Neural cell (in vitro differentiated cells): ENCODE measurements around the gene RSF1. TPM values are rescaled to one million over a fixed set of nuclear protein-coding genes. Genes with fewer than 3 reads are reported as not detected.

Source experiments
- H2AFZ ChIP-seq: fragments of 200-600, 300-800 bp; sonication (generic), shearing (Covaris generic); 2 replicates; pipeline ENCODE4 v1.6.0; 2014; ENCODE audit warnings: low read depth, mild to moderate bottlenecking, antibody characterized with exemption, low read length, moderate library complexity
- H3F3A ChIP-seq: fragments of 200-600 bp; shearing (Covaris generic); 2 replicates; pipeline ENCODE4 v1.6.1; 2016; ENCODE audit warnings: mild to moderate bottlenecking, moderate library complexity, mixed read lengths, antibody characterized with exemption, low read length; ENCODE audit not compliant: insufficient read depth, poor library complexity, severe bottlenecking
- H3K27ac ChIP-seq: fragments of 200-600, 300-800 bp; sonication (generic), shearing (Covaris generic); 2 replicates; pipeline ENCODE4 v1.5.1; 2014; ENCODE audit warnings: mild to moderate bottlenecking, low read length, moderate library complexity
- H3K27me3 ChIP-seq: fragments of 300-800, 200-600 bp; sonication (generic), shearing (Covaris generic); 2 replicates; pipeline ENCODE4 v1.6.0; 2014; ENCODE audit warnings: mild to moderate bottlenecking, low read depth, low read length, moderate library complexity; ENCODE audit not compliant: insufficient read depth
- H3K36me3 ChIP-seq: fragments of 300-800, 200-600 bp; sonication (generic), shearing (Covaris generic); 2 replicates; pipeline ENCODE4 v1.5.1; 2014; ENCODE audit warnings: mild to moderate bottlenecking, antibody characterized with exemption, low read length, moderate library complexity; ENCODE audit not compliant: insufficient read depth
- H3K4me2 ChIP-seq: fragments of 300-800, 200-600 bp; sonication (generic), shearing (Covaris generic); 2 replicates; pipeline ENCODE4 v1.6.0; 2014; ENCODE audit warnings: mild to moderate bottlenecking, low read length
- H3K4me3 ChIP-seq: fragments of 300-800, 200-600 bp; sonication (generic), shearing (Covaris generic); 2 replicates; pipeline ENCODE4 v1.5.1; 2014; ENCODE audit warnings: mild to moderate bottlenecking, low read length, moderate library complexity
- H3K79me2 ChIP-seq: fragments of 200-600 bp; shearing (Covaris generic); replicated peaks from 2 replicates; pipeline ENCODE4 v1.6.0; 2014; ENCODE audit warnings: mild to moderate bottlenecking, low read length, moderate library complexity; ENCODE audit not compliant: insufficient read depth
- H3K9ac ChIP-seq: fragments of 300-800, 200-600 bp; sonication (generic), shearing (Covaris generic); 2 replicates; pipeline ENCODE4 v1.6.1; 2016; ENCODE audit warnings: mild to moderate bottlenecking, low read length, mixed read lengths
- H3K9me2 ChIP-seq: fragments of 200-600 bp; shearing (Covaris generic); 2 replicates; pipeline ENCODE4 v1.6.1; 2016; ENCODE audit warnings: mild to moderate bottlenecking, low read length, mixed read lengths; ENCODE audit not compliant: insufficient read depth
- H3K9me3 ChIP-seq: fragments of 200-600, 300-800 bp; sonication (generic), shearing (Covaris generic); 2 replicates; pipeline ENCODE4 v1.6.1; 2016; ENCODE audit warnings: mild to moderate bottlenecking, mixed run types, low read length, moderate library complexity, mixed read lengths
- H4K20me1 ChIP-seq: fragments of 200-600 bp; shearing (Covaris generic); 2 replicates; pipeline ENCODE4 v1.6.1; 2016; ENCODE audit warnings: mild to moderate bottlenecking, mixed run types; ENCODE audit not compliant: insufficient read depth
- CTCF ChIP-seq: fragments of 450-650 bp; IDR thresholded peaks from 2 replicates; pipeline ENCODE4 v1.5.1; 2014; ENCODE audit warnings: antibody characterized with exemption, mild to moderate bottlenecking, moderate library complexity; ENCODE audit not compliant: poor library complexity, severe bottlenecking
- EP300 ChIP-seq: fragments of 450-650 bp; conservative IDR thresholded peaks from 2 replicates; pipeline ENCODE4 v1.6.1; 2014; ENCODE audit warnings: antibody characterized with exemption, mild to moderate bottlenecking, moderate library complexity; ENCODE audit not compliant: poor library complexity, severe bottlenecking
- EZH2 ChIP-seq: fragments of 200-600, 300-800 bp; shearing (Covaris generic), sonication (generic); IDR thresholded peaks from 2 replicates; pipeline ENCODE4 v1.6.1; 2014; ENCODE audit warnings: antibody characterized with exemption, low read length, borderline replicate concordance, mild to moderate bottlenecking; ENCODE audit not compliant: insufficient read depth, poor library complexity, severe bottlenecking
- MXI1 ChIP-seq: fragments of 450-650 bp; conservative IDR thresholded peaks from 2 replicates; pipeline ENCODE4 v1.6.1; 2014; ENCODE audit warnings: antibody characterized with exemption, mild to moderate bottlenecking; ENCODE audit not compliant: poor library complexity, severe bottlenecking
- POLR2AphosphoS5 ChIP-seq: IDR thresholded peaks from 2 replicates; pipeline ENCODE4 v1.6.1; 2012
- RAD21 ChIP-seq: fragments of 450-650 bp; conservative IDR thresholded peaks from 2 replicates; pipeline ENCODE4 v1.6.1; 2014; ENCODE audit warnings: antibody characterized with exemption, mild to moderate bottlenecking, moderate library complexity
- REST ChIP-seq: IDR thresholded peaks from 2 replicates; pipeline ENCODE4 v1.6.1; 2012; ENCODE audit warnings: borderline replicate concordance
- SMC3 ChIP-seq: fragments of 450-650 bp; conservative IDR thresholded peaks from 2 replicates; pipeline ENCODE4 v1.6.1; 2014; ENCODE audit warnings: antibody characterized with exemption, mild to moderate bottlenecking, moderate library complexity; ENCODE audit not compliant: poor library complexity
- TAF1 ChIP-seq: IDR thresholded peaks from 2 replicates; pipeline ENCODE4 v1.6.1; 2012; ENCODE audit warnings: low read depth
- polyA plus RNA-seq: library from polyadenylated mRNA; depleted of rRNA; stranded (reverse); fragments of >200 nt; gene quantifications from 2 replicates; pipeline ENCODE4 v1.2.3, GENCODE V29; 2014

The RSF1 gene
- polyA plus RNA-seq, 1 donor from 2014 or later: 19.1 TPM

GRCh38 chr11:77868744-77869143 is 48.2 kb upstream of the RSF1 start:
- no peaks in the 10 kb centered on the region for H3K9me2 ChIP-seq
- H3K4me2 ChIP-seq: no peak overlapping the region
- no peak overlapping the region for H3K4me3 ChIP-seq
- H3K36me3 ChIP-seq: peaks cover 8% of the 10 kb centered on the region
- no peaks in the 10 kb centered on the region for H3K27me3 ChIP-seq
- no peaks in the 10 kb centered on the region for H3K9me3 ChIP-seq
- TF ChIP-seq TAF1: no peak
- no peak for TF ChIP-seq SMC3
- TF ChIP-seq MXI1: no peak
- TF ChIP-seq REST: no peak
- TF ChIP-seq EP300: no peak
- no peak for TF ChIP-seq RAD21
- no peak for TF ChIP-seq POLR2AphosphoS5
- no peak for TF ChIP-seq EZH2
- no peak for TF ChIP-seq CTCF
- H4K20me1 ChIP-seq: no peaks in the 10 kb centered on the region
- no peak overlapping the region for H3K27ac ChIP-seq
- no peaks in the 10 kb centered on the region for H3F3A ChIP-seq
- no peak overlapping the region for H3K9ac ChIP-seq
- H3K79me2 ChIP-seq: no peaks in the 10 kb centered on the region
- H2AFZ ChIP-seq: no peak overlapping the region

- Histone ChIP-seq H3K9ac (no peak overlapping the region), H3K79me2 (no peaks in the 10 kb centered on the region), H4K20me1 (no peaks in the 10 kb centered on the region), H3K27ac (no peak overlapping the region), H2AFZ (no peak overlapping the region), H3K9me2 (no peaks in the 10 kb centered on the region), H3K9me3 (no peaks in the 10 kb centered on the region), H3F3A (no peaks in the 10 kb centered on the region), H3K4me2 (no peak overlapping the region), H3K36me3 (peaks cover 8% of the 10 kb centered on the region), H3K4me3 (no peak overlapping the region), H3K27me3 (no peaks in the 10 kb centered on the region)
- TF ChIP-seq POLR2AphosphoS5 (no peak), RAD21 (no peak), MXI1 (no peak)
These were observed 45.8 kb upstream of the RSF1 start for GRCh38 chr11:77866336-77866735.

- no peaks in the 10 kb centered on the region for H3F3A ChIP-seq
- no peaks in the 10 kb centered on the region for H4K20me1 ChIP-seq
- no peak overlapping the region for H3K9ac ChIP-seq
- H3K36me3 ChIP-seq: peaks cover 8% of the 10 kb centered on the region
- no peak overlapping the region for H3K4me3 ChIP-seq
- no peak overlapping the region for H3K27ac ChIP-seq
- no peak overlapping the region for H3K4me2 ChIP-seq
- H2AFZ ChIP-seq: no peak overlapping the region
- TF ChIP-seq SMC3: no peak
- no peak for TF ChIP-seq POLR2AphosphoS5
- no peak for TF ChIP-seq MXI1
- no peak for TF ChIP-seq EZH2
- TF ChIP-seq REST: no peak
- TF ChIP-seq TAF1: no peak
- no peak for TF ChIP-seq RAD21
- no peak for TF ChIP-seq CTCF
- no peak for TF ChIP-seq EP300
- H3K9me2 ChIP-seq: no peaks in the 10 kb centered on the region
- no peaks in the 10 kb centered on the region for H3K79me2 ChIP-seq
- H3K9me3 ChIP-seq: no peaks in the 10 kb centered on the region
- no peaks in the 10 kb centered on the region for H3K27me3 ChIP-seq
These were observed 45.3 kb upstream of the RSF1 start for GRCh38 chr11:77865805-77866204.
